Hepatocyte (in vitro differentiated cells): ENCODE measurements around the gene TTC7B. TPM values are rescaled to one million over a fixed set of nuclear protein-coding genes. Genes with fewer than 3 reads are reported as not detected.
"Not testable (repeated sequence)": the region's sequence is repeated elsewhere in the genome, so short reads cannot be mapped to it uniquely, and the experiment has no call there.

Experiments used
- DNase-seq: peaks from one replicate; pipeline ENCODE4 v3.0.0-alpha.2; 2016; ENCODE audit warnings: low spot score
- H2AFZ ChIP-seq: fragments of 200-600 bp; sonication (generic); 2 replicates; pipeline ENCODE4 v1.6.0; 2016; ENCODE audit warnings: antibody characterized with exemption, mild to moderate bottlenecking
- H3K27ac ChIP-seq: fragments of 200-600 bp; sonication (generic); 2 replicates; pipeline ENCODE4 v1.5.1; 2016; ENCODE audit warnings: mild to moderate bottlenecking
- H3K27me3 ChIP-seq: fragments of 200-600 bp; sonication (generic); 2 replicates; pipeline ENCODE4 v1.6.1; 2016
- H3K36me3 ChIP-seq: fragments of 200-600 bp; sonication (generic); replicated peaks from 2 replicates; pipeline ENCODE4 v1.5.1; 2016; ENCODE audit warnings: low read depth; ENCODE audit not compliant: insufficient read depth
- H3K4me1 ChIP-seq: fragments of 200-600 bp; sonication (generic); 2 replicates; pipeline ENCODE4 v1.5.1; 2016; ENCODE audit warnings: mild to moderate bottlenecking, moderate library complexity; ENCODE audit not compliant: insufficient read depth
- H3K4me2 ChIP-seq: fragments of 200-600 bp; sonication (generic); 2 replicates; pipeline ENCODE4 v1.6.0; 2016
- H3K4me3 ChIP-seq: fragments of 200-600 bp; sonication (generic); 2 replicates; pipeline ENCODE4 v1.5.1; 2016; ENCODE audit warnings: mild to moderate bottlenecking
- H3K79me2 ChIP-seq: fragments of 200-600 bp; sonication (generic); 2 replicates; pipeline ENCODE4 v1.6.0; 2017; ENCODE audit warnings: mild to moderate bottlenecking
- H3K9me2 ChIP-seq: fragments of 200-600 bp; sonication (generic); replicated peaks from 2 replicates; pipeline ENCODE4 v1.6.0; 2017; ENCODE audit warnings: mild to moderate bottlenecking; ENCODE audit not compliant: insufficient read depth
- H3K9me3 ChIP-seq: fragments of 200-600 bp; sonication (generic); 2 replicates; pipeline ENCODE4 v1.5.1; 2016; ENCODE audit warnings: low read depth, mild to moderate bottlenecking
- H4K20me1 ChIP-seq: fragments of 200-600 bp; sonication (generic); 2 replicates; pipeline ENCODE4 v1.6.0; 2016; ENCODE audit warnings: mild to moderate bottlenecking; ENCODE audit not compliant: insufficient read depth, poor library complexity, severe bottlenecking
- EZH2 ChIP-seq: fragments of 200-600 bp; sonication (generic); IDR thresholded peaks from 2 replicates; pipeline ENCODE4 v1.6.1; 2016; ENCODE audit warnings: antibody characterized with exemption, mild to moderate bottlenecking, borderline replicate concordance
- EZH2phosphoT487 ChIP-seq: fragments of 200-600 bp; sonication (generic); IDR thresholded peaks from one replicate; pipeline ENCODE4 v1.6.1; 2018; ENCODE audit warnings: antibody characterized with exemption, mild to moderate bottlenecking, low read depth, moderate library complexity; ENCODE audit not compliant: unreplicated experiment, severe bottlenecking
- WGBS: methylation state at CpG from one replicate; pipeline ENCODE4 v1.1.6; 2016; ENCODE audit warnings: low lambda C conversion rate; ENCODE audit errors: missing lambda C conversion rate; 5-methylcytosine and 5-hydroxymethylcytosine counted together
- polyA plus RNA-seq: library from polyadenylated mRNA; unstranded; fragments of >200 nt; fragmentation: Nextera tagmentation; extraction: Ambion mirVana; gene quantifications from 2 replicates; pipeline ENCODE4 v1.2.1, GENCODE V29; 2016
- total RNA-seq: library from RNA; depleted of rRNA; stranded (reverse); fragments of >200 nt; gene quantifications from 2 replicates; pipeline ENCODE4 v1.2.3, GENCODE V29; 2014
- TF ChIP-seq, protein P1 (sequence below): fragments of 200-600 bp; sonication (generic); IDR thresholded peaks from 2 replicates; pipeline ENCODE4 v1.5.1; 2016; ENCODE audit warnings: antibody characterized with exemption, mild to moderate bottlenecking; ENCODE audit not compliant: poor library complexity

Gene TTC7B
- total and polyA plus RNA-seq, 2 experiments from 2014 or later: 10.7 to 25.5 TPM

DNA sequence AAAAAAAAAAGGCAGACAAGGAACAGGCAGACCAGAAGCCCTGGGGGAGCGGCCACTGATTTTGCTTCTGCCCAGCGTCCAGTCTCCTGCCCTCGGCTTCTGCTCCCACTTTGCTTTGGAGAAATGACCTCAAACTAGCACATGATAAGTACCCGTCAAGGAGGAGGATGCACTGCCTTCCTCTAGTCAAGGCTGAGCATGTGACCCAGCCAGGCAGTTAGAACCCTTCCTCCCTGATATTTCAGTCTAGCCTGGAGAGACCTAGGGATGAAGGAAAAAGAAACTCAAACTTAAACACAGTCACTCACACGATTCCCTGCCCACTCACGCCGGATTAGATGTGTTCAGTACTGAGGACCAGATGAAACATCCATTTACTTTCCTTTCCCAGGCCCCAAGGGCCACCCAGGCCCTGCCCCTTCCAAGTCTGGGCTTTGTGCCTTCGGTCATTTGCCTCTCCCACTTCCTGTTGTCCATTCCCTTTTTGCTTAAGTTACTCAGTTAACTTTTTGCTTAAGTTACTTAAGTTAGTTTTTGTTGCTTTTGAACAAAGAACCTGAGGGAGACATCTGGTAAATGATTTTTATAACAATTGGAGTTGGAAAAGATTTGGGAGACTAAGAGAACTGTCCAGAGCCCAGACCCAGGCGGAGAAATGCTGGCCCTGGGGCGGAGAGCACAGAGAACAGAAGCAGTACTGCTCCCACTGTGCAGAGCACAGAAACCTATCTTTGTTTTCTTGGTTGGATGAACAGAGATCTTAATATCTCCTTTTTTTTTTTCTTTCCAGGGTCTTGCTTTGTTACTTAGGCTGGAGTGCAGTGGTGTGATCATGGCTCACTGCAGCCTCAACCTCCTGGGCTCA is 23.0 kb upstream of the TTC7B start:
- TF ChIP-seq, protein P1, sequence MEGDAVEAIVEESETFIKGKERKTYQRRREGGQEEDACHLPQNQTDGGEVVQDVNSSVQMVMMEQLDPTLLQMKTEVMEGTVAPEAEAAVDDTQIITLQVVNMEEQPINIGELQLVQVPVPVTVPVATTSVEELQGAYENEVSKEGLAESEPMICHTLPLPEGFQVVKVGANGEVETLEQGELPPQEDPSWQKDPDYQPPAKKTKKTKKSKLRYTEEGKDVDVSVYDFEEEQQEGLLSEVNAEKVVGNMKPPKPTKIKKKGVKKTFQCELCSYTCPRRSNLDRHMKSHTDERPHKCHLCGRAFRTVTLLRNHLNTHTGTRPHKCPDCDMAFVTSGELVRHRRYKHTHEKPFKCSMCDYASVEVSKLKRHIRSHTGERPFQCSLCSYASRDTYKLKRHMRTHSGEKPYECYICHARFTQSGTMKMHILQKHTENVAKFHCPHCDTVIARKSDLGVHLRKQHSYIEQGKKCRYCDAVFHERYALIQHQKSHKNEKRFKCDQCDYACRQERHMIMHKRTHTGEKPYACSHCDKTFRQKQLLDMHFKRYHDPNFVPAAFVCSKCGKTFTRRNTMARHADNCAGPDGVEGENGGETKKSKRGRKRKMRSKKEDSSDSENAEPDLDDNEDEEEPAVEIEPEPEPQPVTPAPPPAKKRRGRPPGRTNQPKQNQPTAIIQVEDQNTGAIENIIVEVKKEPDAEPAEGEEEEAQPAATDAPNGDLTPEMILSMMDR: no peak
- TF ChIP-seq EZH2phosphoT487: no peak
- no peak for TF ChIP-seq EZH2
- Histone ChIP-seq H4K20me1 (no peaks in the 10 kb centered on the region), H3K9me2 (no peaks in the 10 kb centered on the region), H3K4me1 (no peaks in the 10 kb centered on the region), H2AFZ (no peak overlapping the region), H3K27me3 (no peaks in the 10 kb centered on the region), H3K4me2 (no peak overlapping the region), H3K27ac (no peak overlapping the region), H3K79me2 (no peaks in the 10 kb centered on the region), H3K9me3 (no peaks in the 10 kb centered on the region), H3K4me3 (no peak overlapping the region), H3K36me3 (no peaks in the 10 kb centered on the region)
- peak; percentile 3 for DNase-seq
- WGBS: 74% methylated on average over 10 of the region's 10 CpGs

DNA sequence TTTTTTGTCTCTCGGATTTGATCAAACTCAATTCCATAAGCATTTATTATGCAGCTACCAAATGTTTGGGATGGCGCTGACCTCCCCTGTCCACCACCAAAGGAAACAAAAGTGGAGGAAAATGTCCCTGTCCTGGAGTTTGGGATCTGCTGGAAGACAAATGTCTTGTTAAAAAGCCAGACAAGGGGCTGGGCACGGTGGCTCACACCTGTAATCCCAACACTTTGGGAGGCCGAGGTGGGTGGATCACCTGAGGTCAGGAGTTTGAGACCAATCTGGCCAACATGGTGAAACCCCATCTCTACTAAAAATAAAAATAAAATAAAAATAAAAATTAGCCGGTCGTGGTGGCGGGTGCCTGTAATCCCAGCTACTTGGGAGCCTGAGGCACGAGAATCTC is 22.3 kb upstream of the TTC7B start:
- over 99% methylated on average over 8 of the region's 8 CpGs for WGBS

DNA sequence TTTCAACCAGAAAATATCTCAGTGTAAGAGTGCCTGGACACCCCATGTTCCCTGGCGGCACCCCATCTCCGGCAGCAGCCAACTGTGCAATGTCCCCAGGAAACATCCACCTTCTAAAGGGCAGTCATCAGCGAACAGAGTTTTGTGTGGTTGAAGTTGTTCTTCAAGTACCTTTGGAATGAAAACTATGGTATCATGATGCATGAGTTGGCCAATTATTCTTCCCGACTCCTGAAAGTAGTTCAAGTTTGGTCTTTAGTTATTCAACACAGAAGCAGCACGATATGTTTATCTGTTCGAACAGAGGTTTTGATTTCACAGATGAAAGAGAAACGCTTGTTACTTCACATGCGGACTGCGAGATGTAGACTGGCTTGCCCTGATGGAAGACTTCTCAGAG is 21.1 kb upstream of the TTC7B start:
- Histone ChIP-seq H3K27me3 (no peaks in the 10 kb centered on the region), H2AFZ (no peak overlapping the region), H3K27ac (no peak overlapping the region), H3K79me2 (no peaks in the 10 kb centered on the region), H3K36me3 (no peaks in the 10 kb centered on the region), H3K9me2 (no peaks in the 10 kb centered on the region), H3K4me3 (no peak overlapping the region), H3K9me3 (no peaks in the 10 kb centered on the region), H3K4me1 (no peaks in the 10 kb centered on the region), H4K20me1 (no peaks in the 10 kb centered on the region), H3K4me2 (no peak overlapping the region)
- TF ChIP-seq EZH2phosphoT487: no peak
- TF ChIP-seq, protein P1: no peak
- no peak for TF ChIP-seq EZH2
- WGBS: 88% methylated on average over 9 of the region's 9 CpGs
- DNase-seq: no peak

More for the DNA sequence above, 22.3 kb upstream of the TTC7B start:
- H4K20me1 ChIP-seq, H3K36me3 ChIP-seq, H3K9me2 ChIP-seq, H3K27ac ChIP-seq, H3K4me2 ChIP-seq, H3K4me1 ChIP-seq, H3K27me3 ChIP-seq, DNase-seq, H3K79me2 ChIP-seq, H3K9me3 ChIP-seq, H2AFZ ChIP-seq, H3K4me3 ChIP-seq: not testable (repeated sequence)

DNA sequence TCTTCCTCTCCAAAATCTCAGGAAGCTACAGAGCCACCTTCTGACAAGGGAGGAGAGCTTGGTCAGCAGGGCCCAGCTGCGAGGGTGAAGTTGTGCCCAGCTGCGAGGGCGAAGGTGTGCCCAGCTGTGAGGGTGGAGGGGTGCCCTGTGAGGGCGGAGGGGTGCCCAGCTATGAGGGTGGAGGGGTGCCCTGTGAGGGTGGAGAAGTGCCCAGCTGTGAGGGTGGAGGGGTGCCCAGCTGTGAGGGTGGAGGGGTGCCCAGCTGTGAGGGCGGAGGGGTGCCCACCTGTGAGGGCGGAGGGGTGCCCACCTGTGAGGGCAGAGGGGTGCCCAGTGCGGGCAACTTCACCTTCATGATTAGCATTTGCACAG is 20.4 kb upstream of the TTC7B start:
- Histone ChIP-seq H3K4me2 (no peak overlapping the region), H2AFZ (no peak overlapping the region), H3K27ac (no peak overlapping the region), H3K9me3 (no peaks in the 10 kb centered on the region), H3K27me3 (no peaks in the 10 kb centered on the region), H4K20me1 (no peaks in the 10 kb centered on the region), H3K4me3 (no peak overlapping the region), H3K4me1 (no peaks in the 10 kb centered on the region), H3K36me3 (no peaks in the 10 kb centered on the region), H3K79me2 (no peaks in the 10 kb centered on the region), H3K9me2 (no peaks in the 10 kb centered on the region)
- WGBS: 94% methylated on average over 5 of the region's 7 CpGs
- TF ChIP-seq, protein P1: no peak
- no peak for TF ChIP-seq EZH2phosphoT487
- DNase-seq: no peak
